Fibroblast of pulmonary artery (primary cell): ENCODE data around the gene TSPOAP1.

ENCODE experiments used
- DNase-seq: peaks from one replicate; pipeline ENCODE4 v3.0.0-alpha.2; 2010; ENCODE audit warnings: low read depth
- H3K4me3 ChIP-seq: replicated peaks from 2 replicates; pipeline ENCODE4 v1.5.1; 2011; ENCODE audit warnings: low read depth, mild to moderate bottlenecking, control low read depth, low read length, moderate library complexity
- TF ChIP-seq, protein P1 (sequence below): IDR thresholded peaks from 2 replicates; pipeline ENCODE4 v1.5.1; 2011; ENCODE audit warnings: mild to moderate bottlenecking, control low read depth, low read length, inconsistent platforms; ENCODE audit errors: missing control alignments

Gene TSPOAP1

GRCh38 chr17:58330997-58331814 is 2.6 kb upstream of the TSPOAP1 start:
- DNase-seq: no peak
- TF ChIP-seq, protein P1, sequence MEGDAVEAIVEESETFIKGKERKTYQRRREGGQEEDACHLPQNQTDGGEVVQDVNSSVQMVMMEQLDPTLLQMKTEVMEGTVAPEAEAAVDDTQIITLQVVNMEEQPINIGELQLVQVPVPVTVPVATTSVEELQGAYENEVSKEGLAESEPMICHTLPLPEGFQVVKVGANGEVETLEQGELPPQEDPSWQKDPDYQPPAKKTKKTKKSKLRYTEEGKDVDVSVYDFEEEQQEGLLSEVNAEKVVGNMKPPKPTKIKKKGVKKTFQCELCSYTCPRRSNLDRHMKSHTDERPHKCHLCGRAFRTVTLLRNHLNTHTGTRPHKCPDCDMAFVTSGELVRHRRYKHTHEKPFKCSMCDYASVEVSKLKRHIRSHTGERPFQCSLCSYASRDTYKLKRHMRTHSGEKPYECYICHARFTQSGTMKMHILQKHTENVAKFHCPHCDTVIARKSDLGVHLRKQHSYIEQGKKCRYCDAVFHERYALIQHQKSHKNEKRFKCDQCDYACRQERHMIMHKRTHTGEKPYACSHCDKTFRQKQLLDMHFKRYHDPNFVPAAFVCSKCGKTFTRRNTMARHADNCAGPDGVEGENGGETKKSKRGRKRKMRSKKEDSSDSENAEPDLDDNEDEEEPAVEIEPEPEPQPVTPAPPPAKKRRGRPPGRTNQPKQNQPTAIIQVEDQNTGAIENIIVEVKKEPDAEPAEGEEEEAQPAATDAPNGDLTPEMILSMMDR: no peak
- H3K4me3 ChIP-seq: no peak overlapping the region

DNA sequence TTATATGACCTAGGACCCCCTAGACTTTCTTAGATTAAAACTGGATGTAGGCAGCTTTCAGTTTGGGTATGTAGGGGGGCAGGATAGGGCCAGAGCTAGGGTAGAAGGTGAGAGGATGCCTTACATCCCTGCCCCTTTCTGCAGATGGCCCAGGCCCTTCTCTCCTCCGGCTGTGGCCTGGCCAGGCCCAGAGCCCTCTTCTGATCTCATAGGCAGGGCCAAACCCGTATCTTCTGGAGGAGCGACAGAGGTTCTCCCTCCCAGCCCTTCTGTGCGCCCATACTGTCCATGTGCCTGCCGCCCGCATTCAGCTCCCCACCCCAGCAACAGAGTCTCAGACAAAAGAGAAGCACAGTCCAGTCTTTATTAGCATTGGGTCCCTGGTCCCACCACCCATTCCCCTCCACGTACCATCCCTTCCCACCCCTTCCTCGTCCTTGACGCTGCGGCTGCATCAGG is 2.0 kb upstream of the TSPOAP1 start:
- no peak overlapping the region for H3K4me3 ChIP-seq
- no peak for DNase-seq
- TF ChIP-seq, protein P1: no peak

DNA sequence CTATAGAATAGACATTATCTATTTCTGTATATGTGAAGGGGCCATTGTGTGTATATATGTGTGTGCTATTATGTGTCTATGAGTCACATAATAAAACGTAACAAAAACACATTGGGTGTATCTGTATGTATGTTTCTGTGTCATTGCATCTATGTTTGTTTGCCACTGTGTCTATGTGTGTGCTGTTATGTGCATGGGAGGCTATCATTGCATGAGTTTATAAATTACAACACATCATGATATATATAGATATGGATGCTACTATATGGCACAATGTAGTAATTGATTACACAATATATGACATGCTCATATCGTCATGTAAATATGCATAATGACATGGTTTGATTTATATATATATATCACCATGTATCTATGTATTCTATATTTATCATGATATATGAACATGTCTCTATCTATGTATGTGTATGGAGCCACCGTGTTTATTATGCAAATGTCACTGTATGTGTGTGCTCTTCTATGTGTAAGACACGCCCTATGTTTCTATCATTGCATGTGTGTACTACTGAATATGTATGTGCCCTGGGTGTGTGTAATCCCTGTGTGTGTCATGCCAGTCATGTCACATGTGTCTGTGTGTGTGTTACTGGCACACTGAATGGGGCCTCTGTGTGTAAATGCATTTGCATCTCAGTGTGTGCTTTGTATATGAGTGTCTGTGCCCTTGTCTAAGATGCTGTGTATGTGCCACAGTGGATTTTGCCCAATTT is 1.4 kb upstream of the TSPOAP1 start:
- TF ChIP-seq, protein P1: no peak
- no peak overlapping the region for H3K4me3 ChIP-seq
- DNase-seq: no peak

GRCh38 chr17:58329035-58329809 is 627 bp upstream of the TSPOAP1 start:
- no peak overlapping the region for H3K4me3 ChIP-seq
- no peak for DNase-seq
- TF ChIP-seq, protein P1: peak; percentile 16

DNA sequence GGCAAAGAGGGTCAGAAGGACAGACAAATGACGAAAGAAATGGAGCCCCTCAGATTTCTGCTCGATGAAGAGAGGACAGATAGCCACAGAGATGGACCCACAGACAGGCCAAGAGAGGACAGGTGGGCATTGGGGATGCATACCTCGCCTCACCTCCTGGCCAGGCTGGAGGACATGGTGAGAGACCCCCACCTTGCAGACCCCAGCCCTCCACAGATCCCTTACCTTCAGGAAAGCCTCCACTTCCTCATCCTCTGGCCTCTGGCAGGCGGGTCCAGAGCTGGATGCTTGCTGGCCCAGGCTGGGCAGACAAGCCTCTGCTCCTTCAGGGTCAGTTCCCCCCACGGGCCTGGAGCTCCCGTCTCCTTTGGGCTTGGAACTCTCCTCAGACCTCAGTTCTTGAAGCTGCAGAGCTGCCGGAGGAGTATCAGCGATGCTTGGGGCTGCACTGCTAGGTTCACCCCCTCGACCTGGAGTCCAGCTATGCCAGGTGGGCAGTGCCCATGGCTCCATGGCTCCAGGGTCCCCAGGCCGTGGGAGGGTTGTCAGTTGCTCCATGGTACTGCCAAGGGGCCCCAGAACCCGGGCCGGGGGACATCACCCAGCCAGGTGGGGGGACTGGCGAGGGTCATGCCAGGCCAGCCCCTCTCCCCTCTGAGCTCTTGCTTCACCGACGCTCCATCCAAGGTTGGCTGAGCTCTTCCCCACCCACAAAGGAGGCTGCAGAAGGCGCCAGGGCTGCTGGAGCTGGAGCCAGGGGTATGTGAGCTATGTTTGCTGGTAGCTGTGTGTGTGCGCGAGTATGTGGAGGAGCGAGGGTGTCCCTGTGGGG is 1.0 kb downstream of the TSPOAP1 start:
- DNase-seq: no peak
- H3K4me3 ChIP-seq: no peak overlapping the region

More for the DNA sequence above, 1.0 kb downstream of the TSPOAP1 start:
- TF ChIP-seq, protein P1: no peak
